CD4-positive, alpha-beta T cell (primary cell): ENCODE data around the gene COX4I1. TPM values are rescaled to one million over a fixed set of nuclear protein-coding genes. Genes with fewer than 3 reads are reported as not detected.
A peak's percentile ranks its signal among the peaks of the same experiment; 100 is the strongest.

Experiments
- ATAC-seq: fragments of 200-7000 bp; cut with Tn5 transposase; one replicate; pipeline ENCODE4 v1.10.0; 2022; ENCODE audit warnings: mild to moderate bottlenecking; ENCODE audit not compliant: poor library complexity
- CTCF ChIA-PET: fragments of 350-600 bp; sonication (Branson Sonifier 250); formaldehyde crosslinking; loops from one replicate; lab custom pipeline; 2021; ENCODE audit warnings: antibody characterized with exemption, inconsistent platforms; lab: Charles Lee
- POLR2A ChIA-PET: fragments of 350-600 bp; sonication (Branson Sonifier 250); formaldehyde crosslinking; loops from one replicate; lab custom pipeline; 2021; ENCODE audit warnings: antibody characterized with exemption, inconsistent platforms; lab: Charles Lee
- DNase-seq, 14 experiments: peaks; one replicate each; pipeline ENCODE4 v3.0.0-alpha.2; 2013 to 2020; ENCODE audit warnings: mixed read lengths in 2 of 14
- H3K27ac ChIP-seq, 2 donors: one replicate each; pipeline versions ENCODE4 v1.5.1 to v1.7.0; 2013; ENCODE audit warnings: low read length in 2 of 2, low read depth in 1 of 2, mild to moderate bottlenecking in 1 of 2
- H3K27me3 ChIP-seq, 2 experiments: 1 replicate in 1 of 2; 2 replicates in 1 of 2; pipeline versions ENCODE4 v1.6.1 to v1.7.0; 2013; ENCODE audit warnings: low read length in 2 of 2, control low read depth in 1 of 2, mild to moderate bottlenecking in 1 of 2, moderate library complexity in 1 of 2; ENCODE audit not compliant: insufficient read depth in 2 of 2, control insufficient read depth in 1 of 2
- H3K36me3 ChIP-seq: one replicate; pipeline ENCODE4 v1.6.1; 2013; ENCODE audit warnings: low read length, control low read depth; ENCODE audit not compliant: insufficient read depth
- H3K4me1 ChIP-seq: one replicate; pipeline ENCODE4 v1.6.1; 2013; ENCODE audit warnings: low read length, control low read depth; ENCODE audit not compliant: insufficient read depth
- H3K4me3 ChIP-seq: one replicate; pipeline ENCODE4 v1.5.1; 2013; ENCODE audit warnings: mild to moderate bottlenecking, low read length, moderate library complexity
- H3K9me3 ChIP-seq, 2 experiments: 1 replicate in 1 of 2; 2 replicates in 1 of 2; pipeline versions ENCODE4 v1.6.1 to v1.7.0; 2013; ENCODE audit warnings: low read length in 2 of 2, mild to moderate bottlenecking in 2 of 2, control low read depth in 1 of 2, moderate library complexity in 1 of 2; ENCODE audit not compliant: control insufficient read depth in 1 of 2, insufficient read depth in 1 of 2
- H3K27ac Mint-ChIP-seq: one replicate; pipeline ENCODE4 v1.8.0; 2020; ENCODE audit warnings: mixed read lengths
- H3K27me3 Mint-ChIP-seq: one replicate; pipeline ENCODE4 v1.8.0; 2021; ENCODE audit warnings: mixed read lengths
- H3K36me3 Mint-ChIP-seq: one replicate; pipeline ENCODE4 v1.8.0; 2021; ENCODE audit warnings: low read depth, mixed read lengths
- H3K4me1 Mint-ChIP-seq: one replicate; pipeline ENCODE4 v1.8.0; 2021; ENCODE audit warnings: low read depth, mixed read lengths
- H3K4me3 Mint-ChIP-seq: one replicate; pipeline ENCODE4 v1.8.0; 2020; ENCODE audit warnings: mild to moderate bottlenecking, mixed read lengths
- H3K9me3 Mint-ChIP-seq: one replicate; pipeline ENCODE4 v1.8.0; 2020; ENCODE audit warnings: mixed read lengths
- CTCF ChIP-seq: fragments of 200-600 bp; IDR thresholded peaks from one replicate; pipeline ENCODE4 v1.8.0; 2022; ENCODE audit warnings: antibody characterized with exemption, mild to moderate bottlenecking
- intact Hi-C, 2 experiments: fragments of 100-400 bp; cut with DNase I in 1 of 2; cut with micrococcal nuclease in 1 of 2; formaldehyde crosslinking; loops; one replicate each; pipeline versions ENCODE4 v1.15.1 to v1.9.0; 2023 to 2025; cut with DNase I, micrococcal nuclease
- total RNA-seq, 174 experiments: library from RNA in 2 of 174; stranded (reverse) in 2 of 174; gene quantifications; one replicate each; pipeline ENCODE4 v1.2.3 and lab custom pipeline; 2021 to 2026

The COX4I1 gene
- total RNA-seq, 2 experiments from 2014 or later = 749 to 750 TPM

GRCh38 chr16:85828166-85828565 is 28.7 kb downstream of the COX4I1 start:
- Histone ChIP-seq H3K4me3 (no peak overlapping the region), H3K27me3 (peaks cover 3 to 21% of the 10 kb centered on the region in 2 experiments), H3K4me1 (peaks cover 12% of the 10 kb centered on the region), H3K36me3 (no peaks in the 10 kb centered on the region), H3K27ac (no peak overlapping the region), H3K9me3 (peaks cover 0 to 15% of the 10 kb centered on the region in 2 experiments)
- DNase-seq (no peak), ATAC-seq (no peak)
- peaks cover 4% of the 10 kb centered on the region for H3K4me1 Mint-ChIP-seq
- no peaks in the 10 kb centered on the region for H3K36me3 Mint-ChIP-seq
- ChIA-PET POLR2A (no interaction called here), CTCF (no interaction called here)
- H3K4me3 Mint-ChIP-seq = no peak overlapping the region
- no peak overlapping the region for H3K27ac Mint-ChIP-seq
- intact Hi-C loops = loop anchor here (10.0 kb wide), 2 partner anchors 67 to 687 kb away; partner anchors contain the start of genes FOXF1 (in 1 of the 2) and IRF8 (in 1 of the 2)
- TF ChIP-seq CTCF = no peak
- peaks cover 43% of the 10 kb centered on the region for H3K27me3 Mint-ChIP-seq
- H3K9me3 Mint-ChIP-seq = no peaks in the 10 kb centered on the region

GRCh38 chr16:85829171-85829719 is 29.8 kb downstream of the COX4I1 start:
- Histone ChIP-seq H3K9me3 (peaks cover 0 to 22% of the 10 kb centered on the region in 2 experiments), H3K4me3 (peak overlapping the region; percentile 24), H3K4me1 (peaks cover 12% of the 10 kb centered on the region), H3K36me3 (no peaks in the 10 kb centered on the region), H3K27me3 (peaks cover 3 to 21% of the 10 kb centered on the region in 2 experiments), H3K27ac (no peak overlapping the region)
- ChIA-PET CTCF (interaction anchor here (1.4 kb wide), 1 partner anchor 8 kb away, joined by 3 read pairs; no protein-coding TSS in a partner anchor), POLR2A (interaction anchor here (1.5 kb wide), 1 partner anchor 107 kb away, joined by 3 read pairs; no protein-coding TSS in a partner anchor)
- no peak for TF ChIP-seq CTCF
- DNase-seq (no peak), ATAC-seq (no peak)
- no peaks in the 10 kb centered on the region for H3K36me3 Mint-ChIP-seq
- intact Hi-C loops = loop anchor here (10.0 kb wide), 2 partner anchors 66 to 686 kb away; partner anchors contain the start of genes FOXF1 (in 1 of the 2) and IRF8 (in 1 of the 2)
- peaks cover 4% of the 10 kb centered on the region for H3K4me1 Mint-ChIP-seq
- H3K27ac Mint-ChIP-seq = no peak overlapping the region
- H3K27me3 Mint-ChIP-seq = peaks cover 43% of the 10 kb centered on the region
- no peak overlapping the region for H3K4me3 Mint-ChIP-seq
- H3K9me3 Mint-ChIP-seq = no peaks in the 10 kb centered on the region

GRCh38 chr16:85829751-85830445 is 30.4 kb downstream of the COX4I1 start:
- POLR2A ChIA-PET = interaction anchor here (1.5 kb wide), 1 partner anchor 106 kb away, joined by 3 read pairs; no protein-coding TSS in a partner anchor
- no peak overlapping the region for H3K27ac Mint-ChIP-seq
- intact Hi-C loops = loop anchor here (10.0 kb wide), 2 partner anchors 65 to 685 kb away; partner anchors contain the start of genes FOXF1 (in 1 of the 2) and IRF8 (in 1 of the 2)
- H3K27me3 ChIP-seq = peaks cover 3 to 21% of the 10 kb centered on the region in 2 experiments
- CTCF ChIA-PET = interaction anchor here (1.4 kb wide), 1 partner anchor 9 kb away, joined by 3 read pairs; no protein-coding TSS in a partner anchor
- TF ChIP-seq CTCF = no peak
- no peaks in the 10 kb centered on the region for H3K9me3 Mint-ChIP-seq
- H3K9me3 ChIP-seq = peaks cover 0 to 29% of the 10 kb centered on the region in 2 experiments
- no peaks in the 10 kb centered on the region for H3K36me3 ChIP-seq
- H3K4me3 ChIP-seq = peak overlapping the region; percentile 24
- no peaks in the 10 kb centered on the region for H3K36me3 Mint-ChIP-seq
- DNase-seq = peak in 1 of 14 experiments; percentile 46
- H3K27me3 Mint-ChIP-seq = peaks cover 43% of the 10 kb centered on the region
- peaks cover 4% of the 10 kb centered on the region for H3K4me1 Mint-ChIP-seq
- peaks cover 12% of the 10 kb centered on the region for H3K4me1 ChIP-seq
- no peak for ATAC-seq
- H3K4me3 Mint-ChIP-seq = no peak overlapping the region
- no peak overlapping the region for H3K27ac ChIP-seq
